GM20000 (cell line): Measurements from ENCODE around the gene JAML.

Source experiments
- DNase-seq: peaks from one replicate; pipeline ENCODE4 v3.0.0; 2012; ENCODE audit warnings: low spot score
- TF ChIP-seq, protein P1 (sequence below): IDR thresholded peaks from 2 replicates; pipeline ENCODE4 v1.5.1; 2012; ENCODE audit warnings: mild to moderate bottlenecking, control low read depth; ENCODE audit errors: extremely low read depth, missing control alignments

The JAML gene

GRCh38 chr11:118148856-118149255 is 76.0 kb downstream of the JAML start:
- DNase-seq, result no peak
- TF ChIP-seq, protein P1, sequence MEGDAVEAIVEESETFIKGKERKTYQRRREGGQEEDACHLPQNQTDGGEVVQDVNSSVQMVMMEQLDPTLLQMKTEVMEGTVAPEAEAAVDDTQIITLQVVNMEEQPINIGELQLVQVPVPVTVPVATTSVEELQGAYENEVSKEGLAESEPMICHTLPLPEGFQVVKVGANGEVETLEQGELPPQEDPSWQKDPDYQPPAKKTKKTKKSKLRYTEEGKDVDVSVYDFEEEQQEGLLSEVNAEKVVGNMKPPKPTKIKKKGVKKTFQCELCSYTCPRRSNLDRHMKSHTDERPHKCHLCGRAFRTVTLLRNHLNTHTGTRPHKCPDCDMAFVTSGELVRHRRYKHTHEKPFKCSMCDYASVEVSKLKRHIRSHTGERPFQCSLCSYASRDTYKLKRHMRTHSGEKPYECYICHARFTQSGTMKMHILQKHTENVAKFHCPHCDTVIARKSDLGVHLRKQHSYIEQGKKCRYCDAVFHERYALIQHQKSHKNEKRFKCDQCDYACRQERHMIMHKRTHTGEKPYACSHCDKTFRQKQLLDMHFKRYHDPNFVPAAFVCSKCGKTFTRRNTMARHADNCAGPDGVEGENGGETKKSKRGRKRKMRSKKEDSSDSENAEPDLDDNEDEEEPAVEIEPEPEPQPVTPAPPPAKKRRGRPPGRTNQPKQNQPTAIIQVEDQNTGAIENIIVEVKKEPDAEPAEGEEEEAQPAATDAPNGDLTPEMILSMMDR, result no peak

DNA sequence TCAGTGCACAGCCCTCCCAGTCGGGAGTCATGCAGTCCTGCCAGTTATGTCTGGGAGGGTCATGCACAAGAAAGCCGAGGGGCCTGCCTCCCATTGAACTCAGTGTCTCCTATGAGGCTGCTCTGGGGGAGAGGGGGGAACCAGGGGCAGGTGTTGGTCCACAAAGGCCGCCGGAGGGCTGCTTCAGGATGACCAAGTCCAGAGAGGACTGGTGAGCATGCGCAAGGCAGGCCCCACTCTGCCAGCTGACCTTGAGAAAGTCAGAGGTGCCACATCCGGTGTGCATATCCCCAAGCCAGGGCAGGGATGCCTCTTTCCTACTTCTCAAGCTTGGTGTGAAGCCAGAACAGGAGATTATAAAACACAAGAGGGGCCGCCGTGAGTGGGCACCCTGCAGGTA is 76.6 kb downstream of the JAML start:
- TF ChIP-seq, protein P1, result no peak

DNA sequence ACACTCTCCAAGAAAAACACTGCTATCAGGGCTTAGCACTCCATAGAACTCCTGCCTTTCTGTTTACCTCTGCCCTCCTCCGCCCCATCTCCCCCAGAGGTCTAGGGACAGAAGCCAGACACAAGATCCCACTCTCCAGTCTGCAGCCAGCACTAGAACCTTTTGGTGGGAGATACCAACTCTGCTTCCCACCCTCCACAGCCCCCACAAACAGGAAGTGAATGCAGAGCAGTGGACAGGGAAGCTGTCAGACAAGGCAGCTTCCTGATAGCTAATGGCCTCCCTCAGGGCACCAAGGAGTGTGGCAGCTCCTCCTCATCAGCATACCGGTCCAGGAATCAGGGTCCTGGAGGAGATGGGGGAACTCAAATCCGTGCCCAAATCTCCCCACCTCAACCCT is 77.3 kb downstream of the JAML start:
- TF ChIP-seq, protein P1, result no peak
- no peak for DNase-seq

More for the DNA sequence above, 76.6 kb downstream of the JAML start:
- no peak for DNase-seq

DNA sequence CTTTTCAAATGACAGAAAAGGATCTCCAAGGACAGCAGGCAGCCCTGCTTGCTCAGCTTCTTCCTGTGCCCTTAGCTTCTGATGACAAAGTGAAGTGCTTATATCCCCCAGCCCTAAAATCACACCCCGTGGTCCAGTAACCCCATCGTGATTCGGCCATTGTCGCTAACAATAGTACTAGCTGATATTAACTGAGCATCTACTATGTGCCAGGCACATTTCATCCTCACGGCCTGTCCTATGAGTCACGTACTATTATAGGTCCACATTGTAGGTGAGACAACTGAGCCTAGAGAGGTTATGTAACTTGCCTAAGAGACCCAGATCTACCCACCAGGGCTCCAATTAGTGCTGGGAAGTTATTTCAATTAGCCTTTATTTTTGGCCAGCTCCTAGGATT is 78.3 kb downstream of the JAML start:
- no peak for DNase-seq
- TF ChIP-seq, protein P1, result no peak

GRCh38 chr11:118145285-118146227 is 79.3 kb downstream of the JAML start:
- TF ChIP-seq, protein P1, result peak; percentile 76
- DNase-seq, result peak; percentile 97

GRCh38 chr11:118144301-118145268 is 80.2 kb downstream of the JAML start:
- TF ChIP-seq, protein P1, result no peak

More at GRCh38 chr11:118144301-118145268, 80.2 kb downstream of the JAML start:
- DNase-seq, result no peak
